HG03108 (cell line): Measurements from ENCODE around the gene UBA1.

Source experiments
- ATAC-seq: cut with Tn5 transposase; IDR thresholded peaks from one replicate; pipeline ENCODE4 v1.9.1; 2021; ENCODE audit warnings: moderate library complexity; ENCODE audit not compliant: unreplicated experiment

UBA1 gene

GRCh38 chrX:47169726-47170515 is 23.7 kb upstream of the UBA1 start:
- ATAC-seq = no peak

DNA sequence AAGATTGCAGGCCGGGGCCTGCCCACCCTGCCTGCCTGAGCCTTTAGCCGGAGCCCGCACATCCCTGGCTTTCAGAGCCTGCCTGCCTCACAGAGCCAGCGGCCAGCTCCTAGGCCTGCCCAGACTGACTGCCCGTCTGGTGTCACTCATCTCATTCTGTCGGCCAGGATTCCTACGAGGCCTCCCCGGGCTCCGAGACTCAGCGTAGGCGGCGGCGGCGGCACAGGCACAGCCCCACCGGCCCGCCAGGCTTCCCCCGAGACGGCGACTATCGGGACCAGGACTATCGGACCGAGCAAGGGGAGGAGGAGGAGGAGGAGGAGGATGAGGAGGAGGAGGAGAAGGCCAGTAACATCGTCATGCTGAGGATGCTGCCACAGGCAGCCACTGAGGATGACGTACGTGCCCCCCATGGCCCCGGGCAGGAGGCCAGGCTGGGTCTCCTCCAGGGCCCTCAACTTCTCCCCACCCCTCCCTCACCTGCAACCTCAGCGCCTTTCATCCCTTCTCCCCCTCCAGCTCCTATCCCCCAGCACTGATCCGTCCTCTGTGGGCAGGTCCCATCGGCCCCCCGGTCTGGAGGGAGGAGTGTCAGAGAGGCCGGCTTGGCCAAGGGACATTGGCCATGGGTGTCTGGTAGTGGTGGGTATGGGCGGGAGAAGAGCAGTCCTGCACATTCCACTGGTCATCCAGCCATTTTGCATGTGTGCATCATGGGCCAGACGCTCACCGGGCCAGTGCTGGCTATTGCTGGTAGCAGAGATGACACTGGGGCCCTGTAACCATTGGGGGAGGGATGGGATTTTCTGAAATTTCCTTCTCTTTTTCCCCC is 22.6 kb upstream of the UBA1 start:
- ATAC-seq = no peak

DNA sequence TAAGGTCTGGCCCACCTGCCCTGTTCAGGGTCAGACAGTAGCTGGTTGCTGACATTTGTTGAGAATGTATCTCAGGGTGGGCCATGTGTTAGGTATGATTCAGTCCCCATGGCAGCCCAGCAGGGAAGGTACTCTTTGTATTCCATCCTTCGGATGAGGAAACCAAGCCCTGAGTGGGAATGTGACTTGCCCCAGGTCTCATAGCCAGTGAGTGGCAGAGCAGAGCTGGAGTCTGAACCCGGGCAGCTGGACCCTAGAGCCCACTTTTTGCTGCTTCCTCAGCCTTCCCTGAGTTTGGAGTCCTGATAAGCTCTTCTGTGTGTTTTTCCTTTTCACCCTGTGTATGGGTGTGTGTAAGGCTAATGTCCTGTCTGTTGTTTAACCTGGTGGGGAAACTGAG is 21.6 kb upstream of the UBA1 start:
- ATAC-seq = no peak

DNA sequence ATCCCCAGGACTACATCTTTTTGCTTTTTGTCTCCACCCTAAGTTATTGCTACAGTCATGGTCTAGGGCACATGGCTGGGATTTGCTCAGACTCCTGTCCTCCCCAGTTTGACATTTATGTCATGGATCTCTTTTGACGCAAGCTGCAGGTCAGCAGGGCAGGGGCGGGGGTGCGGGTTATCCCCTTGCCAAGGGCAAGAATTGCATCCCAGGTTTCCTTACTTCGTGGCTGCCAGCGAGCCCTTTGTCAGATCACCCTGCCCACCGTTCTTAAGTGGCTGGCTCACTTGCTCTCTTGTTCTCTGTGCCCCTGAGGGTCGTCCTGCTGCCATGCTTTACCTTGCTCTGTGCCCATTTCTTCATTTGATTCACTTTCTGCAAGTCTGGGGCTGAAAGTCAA is 21.1 kb upstream of the UBA1 start:
- ATAC-seq = no peak

- no peak for ATAC-seq
Measured at GRCh38 chrX:47172971-47173792, 20.4 kb upstream of the UBA1 start.

GRCh38 chrX:47174376-47174775 is 19.3 kb upstream of the UBA1 start:
- no peak for ATAC-seq

- no peak for ATAC-seq
Measured at GRCh38 chrX:47174846-47175587, 18.6 kb upstream of the UBA1 start.

GRCh38 chrX:47175588-47175980 is 18.0 kb upstream of the UBA1 start:
- ATAC-seq = no peak

GRCh38 chrX:47176101-47176740 is 17.4 kb upstream of the UBA1 start:
- no peak for ATAC-seq

GRCh38 chrX:47177079-47177478 is 16.6 kb upstream of the UBA1 start:
- ATAC-seq = no peak

DNA sequence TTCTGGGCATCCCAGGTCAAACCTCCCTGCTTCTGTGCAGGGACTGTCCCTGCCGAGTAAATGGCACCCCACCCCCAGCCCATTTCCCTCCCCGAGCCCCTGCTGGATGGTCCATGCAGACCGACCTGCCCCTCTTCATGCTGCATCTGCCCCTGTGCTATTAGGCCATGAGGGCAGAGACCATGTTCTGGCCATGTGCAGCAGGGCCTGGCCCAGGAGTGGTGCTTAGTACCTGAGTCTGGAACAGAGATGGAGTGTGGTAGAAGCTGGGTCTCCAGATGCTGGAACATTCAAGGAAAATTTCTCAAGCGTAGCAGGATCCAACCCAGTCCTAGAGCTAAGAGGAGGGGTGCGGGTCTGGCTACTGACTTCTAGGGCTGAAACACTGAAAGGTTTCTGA is 15.3 kb upstream of the UBA1 start:
- no peak for ATAC-seq

DNA sequence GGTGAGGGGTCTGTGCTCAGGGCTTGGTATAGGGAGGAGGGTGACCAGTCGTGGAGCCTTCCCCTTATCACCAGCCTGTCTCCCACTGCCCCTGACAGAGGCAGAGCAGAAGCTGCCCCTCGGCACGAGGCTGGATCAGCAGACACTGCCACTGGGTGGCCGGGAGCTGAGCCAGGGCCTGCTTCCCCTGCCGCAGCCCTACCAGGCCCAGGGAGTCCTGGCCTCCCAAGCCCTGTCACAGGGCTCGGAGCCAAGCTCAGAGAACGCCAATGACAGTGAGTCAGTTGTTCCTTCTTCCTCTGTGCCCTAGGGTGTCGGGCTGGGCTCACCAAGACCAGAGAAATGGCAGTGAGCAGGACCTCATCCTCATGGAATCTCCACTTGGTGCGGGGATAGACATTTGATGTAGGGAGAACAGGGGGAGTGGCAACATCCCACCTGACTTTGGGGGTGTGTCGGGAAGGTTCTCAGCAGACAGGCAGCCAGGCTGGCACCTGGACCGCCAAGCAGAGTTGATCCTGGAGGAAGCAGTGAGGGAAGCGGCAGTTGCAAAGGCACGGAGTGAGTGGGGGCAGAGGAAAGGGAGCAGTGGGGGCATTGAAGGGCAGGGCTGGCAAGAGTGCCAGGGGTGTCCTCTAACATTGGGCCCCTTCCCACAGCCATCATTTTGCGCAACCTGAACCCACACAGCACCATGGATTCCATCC is 14.3 kb upstream of the UBA1 start:
- ATAC-seq = no peak

- ATAC-seq = no peak
Measured at GRCh38 chrX:47179928-47180255, 13.7 kb upstream of the UBA1 start.

GRCh38 chrX:47180346-47180745 is 13.3 kb upstream of the UBA1 start:
- ATAC-seq = no peak

GRCh38 chrX:47181301-47181700 is 12.3 kb upstream of the UBA1 start:
- ATAC-seq = no peak

GRCh38 chrX:47182106-47182700 is 11.4 kb upstream of the UBA1 start:
- ATAC-seq = no peak

- ATAC-seq = no peak
Measured at GRCh38 chrX:47184486-47184885, 9.1 kb upstream of the UBA1 start.

DNA sequence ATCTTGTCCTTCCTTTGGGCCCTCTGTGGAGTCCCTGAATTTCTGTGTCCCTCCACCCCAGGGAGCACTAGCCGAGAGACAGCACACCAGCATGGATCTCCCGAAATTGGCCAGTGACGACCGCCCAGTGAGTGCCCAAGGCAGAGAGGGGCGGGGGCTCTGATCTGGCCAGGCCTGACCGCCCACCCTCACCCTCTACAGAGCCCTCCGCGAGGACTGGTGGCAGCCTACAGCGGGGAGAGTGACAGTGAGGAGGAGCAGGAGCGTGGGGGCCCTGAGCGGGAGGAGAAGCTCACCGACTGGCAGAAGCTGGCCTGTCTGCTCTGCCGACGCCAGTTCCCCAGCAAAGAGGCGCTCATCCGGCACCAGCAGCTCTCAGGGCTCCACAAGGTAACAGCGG is 8.4 kb upstream of the UBA1 start:
- no peak for ATAC-seq

DNA sequence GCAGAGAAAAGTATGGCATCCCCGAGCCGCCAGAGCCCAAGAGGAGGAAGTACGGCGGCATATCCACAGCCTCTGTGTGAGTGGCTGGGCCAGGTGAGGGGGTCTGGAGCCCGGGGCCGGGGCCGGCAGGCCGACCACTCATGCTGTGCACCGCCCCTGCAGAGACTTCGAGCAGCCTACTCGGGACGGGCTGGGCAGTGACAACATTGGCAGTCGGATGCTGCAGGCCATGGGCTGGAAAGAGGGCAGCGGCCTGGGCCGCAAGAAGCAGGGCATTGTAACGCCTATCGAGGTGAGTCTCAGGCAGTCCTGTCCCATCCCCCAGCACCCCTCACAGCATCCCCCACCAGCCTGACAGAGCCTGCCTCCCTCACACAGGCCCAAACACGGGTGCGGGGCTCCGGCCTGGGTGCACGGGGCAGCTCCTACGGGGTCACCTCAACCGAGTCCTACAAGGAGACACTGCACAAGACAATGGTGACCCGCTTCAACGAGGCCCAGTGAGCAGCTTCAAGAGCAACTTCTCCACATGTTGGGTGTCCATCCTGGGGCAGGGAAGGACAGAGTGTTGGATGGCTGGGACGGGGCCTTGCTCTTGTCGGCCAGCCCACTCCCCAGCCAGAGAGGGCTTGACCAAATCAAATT is 7.4 kb upstream of the UBA1 start:
- ATAC-seq = no peak
